WTC11 (cell line): ENCODE data around the gene BATF. TPM values are rescaled to one million over a fixed set of nuclear protein-coding genes. Genes with fewer than 3 reads are reported as not detected.

Experiments
- ATAC-seq: fragments of 200-7000 bp; cut with Tn5 transposase; 2 replicates; pipeline ENCODE4 v1.10.0; 2021; ENCODE audit warnings: mild to moderate bottlenecking, moderate library complexity
- CTCF ChIA-PET: fragments of 300-600 bp; sonication (Branson Sonifier 250); formaldehyde crosslinking; loops from one replicate; lab custom pipeline; 2021; ENCODE audit warnings: antibody characterized with exemption; lab: Charles Lee
- POLR2A ChIA-PET: fragments of 350-600 bp; sonication (Branson Sonifier 250); formaldehyde crosslinking; loops from one replicate; lab custom pipeline; 2021; ENCODE audit warnings: antibody characterized with exemption; lab: Charles Lee
- DNase-seq: peaks from one replicate; pipeline ENCODE4 v3.0.0; 2021; ENCODE audit warnings: low spot score
- H3K27ac Mint-ChIP-seq: 2 replicates; pipeline ENCODE4 v1.8.0; 2021; ENCODE audit warnings: mixed read lengths
- H3K27me3 Mint-ChIP-seq: 2 replicates; pipeline ENCODE4 v1.8.0; 2021; ENCODE audit warnings: low read depth, mild to moderate bottlenecking, moderate library complexity, mixed read lengths
- H3K36me3 Mint-ChIP-seq: 2 replicates; pipeline ENCODE4 v1.8.0; 2021; ENCODE audit warnings: mixed read lengths
- H3K4me1 Mint-ChIP-seq: 2 replicates; pipeline ENCODE4 v1.8.0; 2022; ENCODE audit warnings: mixed read lengths
- H3K4me3 Mint-ChIP-seq: 2 replicates; pipeline ENCODE4 v1.8.0; 2021; ENCODE audit warnings: mild to moderate bottlenecking, moderate library complexity, mixed read lengths
- H3K9me3 Mint-ChIP-seq: 2 replicates; pipeline ENCODE4 v1.8.0; 2021; ENCODE audit warnings: mixed read lengths
- AFF4 ChIP-seq: sonication (generic); formaldehyde crosslinking; IDR thresholded peaks from 2 replicates; pipeline ENCODE4 v1.8.1; 2023; ENCODE audit warnings: mild to moderate bottlenecking, missing genetic modification reagents, borderline replicate concordance
- ATF2 ChIP-seq: sonication (generic); formaldehyde crosslinking; IDR thresholded peaks from 2 replicates; pipeline ENCODE4 v1.8.1; 2022; ENCODE audit warnings: low read depth, missing genetic modification reagents, borderline replicate concordance
- ERG ChIP-seq: fragments of 250-450 bp; sonication (Bioruptor Pico); IDR thresholded peaks from 2 replicates; pipeline ENCODE4 v1.8.0; 2021; ENCODE audit warnings: mild to moderate bottlenecking
- GABPB1 ChIP-seq: sonication (generic); formaldehyde crosslinking; IDR thresholded peaks from 2 replicates; pipeline ENCODE4 v1.8.1; 2023; ENCODE audit warnings: mild to moderate bottlenecking, missing genetic modification reagents
- IRF2 ChIP-seq: sonication (generic); formaldehyde crosslinking; IDR thresholded peaks from 2 replicates; pipeline ENCODE4 v1.8.0; 2022; ENCODE audit warnings: low read depth, missing genetic modification reagents, borderline replicate concordance
- MAX ChIP-seq: sonication (generic); formaldehyde crosslinking; IDR thresholded peaks from 2 replicates; pipeline ENCODE4 v1.8.0; 2022; ENCODE audit warnings: mild to moderate bottlenecking, missing genetic modification reagents
- PRDM15 ChIP-seq: sonication (generic); formaldehyde crosslinking; IDR thresholded peaks from 2 replicates; pipeline ENCODE4 v1.8.0; 2022; ENCODE audit warnings: missing genetic modification reagents
- USF1 ChIP-seq: sonication (generic); formaldehyde crosslinking; IDR thresholded peaks from 2 replicates; pipeline ENCODE4 v1.8.0; 2022; ENCODE audit warnings: mild to moderate bottlenecking, missing genetic modification reagents
- ZNF121 ChIP-seq: sonication (generic); formaldehyde crosslinking; IDR thresholded peaks from 2 replicates; pipeline ENCODE4 v1.8.0; 2023; ENCODE audit warnings: missing genetic modification reagents
- ZNF317 ChIP-seq: sonication (generic); formaldehyde crosslinking; IDR thresholded peaks from 2 replicates; pipeline ENCODE4 v1.8.1; 2023; ENCODE audit warnings: low read depth, mild to moderate bottlenecking, moderate library complexity, missing genetic modification reagents, borderline replicate concordance
- total RNA-seq: library from RNA; stranded (reverse); gene quantifications from 3 replicates; pipeline ENCODE4 v1.2.3, GENCODE V29; 2021

The BATF gene
- total RNA-seq, 1 experiment from 2014 or later = not detected

- TF ChIP-seq IRF2 (CRISPR knock-in tag) (no peak), MAX (CRISPR knock-in tag) (peak; percentile 54; the same call in 1 of the 2 replicates)
- TF ChIP-seq, all 79 proteins: peak for 4
Observed at GRCh38 chr14:75578102-75578785, 56.0 kb downstream of the BATF start, which contains the start of gene FLVCR2 (continued).

- ChIA-PET CTCF (interaction anchor here (0.6 to 8.0 kb wide), 22 partner anchors 10 to 403 kb away, joined by 3 to 198 read pairs (median 7); partner anchors contain the start of genes ERG28, TGFB3 and TTLL5), POLR2A (interaction anchor here (2.1 kb wide), 1 partner anchor 82 kb away, joined by 17 read pairs; the partner anchor contains the start of genes ERG28 and TTLL5)
- ATAC-seq (peak; percentile 26), DNase-seq (peak; percentile 19)
- no peaks in the 10 kb centered on the region; the same call in none of the 2 replicates for H3K27me3 Mint-ChIP-seq
- H3K36me3 Mint-ChIP-seq = no peaks in the 10 kb centered on the region
- TF ChIP-seq PRDM15 (0 out of 2 replicates have a peak, but pooled peaks have one; percentile 26), ZNF317 (CRISPR knock-in tag) (no peak), MAX (CRISPR knock-in tag) (0 out of 2 replicates have a peak, but pooled peaks have one; percentile 4), ZNF121 (CRISPR knock-in tag) (0 out of 2 replicates have a peak, but pooled peaks have one; percentile 5)
- no peaks in the 10 kb centered on the region for H3K9me3 Mint-ChIP-seq
- H3K27ac Mint-ChIP-seq = no peak overlapping the region
- H3K4me3 Mint-ChIP-seq = no peak overlapping the region; the same call in 1 of the 2 replicates
- no peaks in the 10 kb centered on the region; the same call in 1 of the 2 replicates for H3K4me1 Mint-ChIP-seq
Observed at GRCh38 chr14:75578786-75579337, 56.6 kb downstream of the BATF start.

GRCh38 chr14:75579338-75579864 is 57.1 kb downstream of the BATF start:
- ATAC-seq (no peak), DNase-seq (no peak)
- Mint-ChIP-seq H3K4me3 (no peak overlapping the region; the same call in 1 of the 2 replicates), H3K9me3 (no peaks in the 10 kb centered on the region), H3K36me3 (no peaks in the 10 kb centered on the region), H3K27ac (no peak overlapping the region), H3K4me1 (no peaks in the 10 kb centered on the region; the same call in 1 of the 2 replicates), H3K27me3 (no peaks in the 10 kb centered on the region; the same call in none of the 2 replicates)
- TF ChIP-seq ERG (CRISPR knock-in tag) (no peak), ZNF121 (CRISPR knock-in tag) (0 out of 2 replicates have a peak, but pooled peaks have one; percentile 0)
- ChIA-PET CTCF (interaction anchor here (0.6 to 8.0 kb wide), 8 partner anchors 11 to 81 kb away, joined by 3 to 198 read pairs (median 9); partner anchors contain the start of genes ERG28 and TTLL5), POLR2A (no interaction called here)

- Mint-ChIP-seq H3K27ac (no peak overlapping the region), H3K36me3 (no peaks in the 10 kb centered on the region), H3K4me1 (peaks cover 5% of the 10 kb centered on the region; the same call in 1 of the 2 replicates), H3K4me3 (no peak overlapping the region; the same call in 1 of the 2 replicates), H3K9me3 (no peaks in the 10 kb centered on the region), H3K27me3 (no peaks in the 10 kb centered on the region; the same call in none of the 2 replicates)
- CTCF ChIA-PET = interaction anchor here (1.5 to 8.0 kb wide), 5 partner anchors 19 to 80 kb away, joined by 3 to 198 read pairs (median 55); partner anchors contain the start of genes ERG28 and TTLL5
- DNase-seq (no peak), ATAC-seq (no peak)
- POLR2A ChIA-PET = no interaction called here
- TF ChIP-seq AFF4 (CRISPR knock-in tag) (no peak), ATF2 (no peak), GABPB1 (CRISPR knock-in tag) (no peak), USF1 (no peak)
Observed at GRCh38 chr14:75579882-75580281, 57.6 kb downstream of the BATF start.
